ENCODE results near the gene SF3B2. TPM values are rescaled to one million over a fixed set of nuclear protein-coding genes. Genes with fewer than 3 reads are reported as not detected.

The SF3B2 gene
- total and polyA plus RNA-seq, 9 of the 15 experiments (the other 6 are each of a cell fraction or from before 2014, with no cell fraction given), result 58.3 to 248 (median 157) TPM

DNA sequence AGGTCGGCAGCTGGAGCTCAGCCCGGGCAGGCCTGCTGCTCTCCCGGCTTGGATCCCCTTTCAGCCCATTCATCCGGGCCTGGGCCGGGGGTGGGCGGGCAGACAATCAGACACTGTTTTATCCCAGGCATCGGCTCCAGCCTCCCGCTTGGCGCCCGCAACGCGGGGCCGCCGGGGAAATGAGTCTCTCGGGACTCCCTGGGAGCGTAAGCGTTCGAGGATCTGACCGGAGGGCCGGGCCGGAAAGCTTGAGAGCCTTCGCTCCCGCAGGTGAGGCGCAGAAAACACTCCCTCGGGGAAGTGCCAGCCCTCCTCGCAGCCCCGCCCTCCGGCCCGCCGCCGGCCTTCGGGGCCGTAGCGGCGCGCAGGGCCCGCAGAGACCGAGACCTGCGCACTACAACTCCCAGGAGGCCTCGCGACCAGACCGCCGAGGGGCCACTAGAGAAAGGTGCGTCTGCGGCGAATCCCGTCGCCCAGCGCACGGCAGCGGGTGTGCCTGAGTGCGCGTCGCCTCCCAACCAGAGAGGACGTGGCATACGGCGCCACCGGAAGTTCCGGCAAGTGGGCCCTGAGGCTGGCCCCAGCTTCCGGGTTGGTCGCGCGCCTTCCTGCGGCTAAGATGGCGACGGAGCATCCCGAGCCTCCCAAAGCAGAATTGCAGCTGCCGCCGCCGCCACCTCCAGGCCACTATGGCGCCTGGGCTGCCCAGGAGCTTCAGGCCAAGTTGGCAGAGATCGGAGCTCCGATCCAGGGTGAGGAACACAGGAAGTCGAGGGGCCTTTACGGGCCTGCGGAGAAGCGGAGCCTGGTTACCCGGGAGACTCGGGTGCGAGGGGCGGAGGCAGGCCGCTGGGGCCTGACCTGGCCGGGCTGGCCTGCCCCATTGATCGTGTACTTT, at the start of gene SF3B2 (continued):
- TF ChIP-seq POLR2H (tag; IDR thresholded peaks at IDR 0.05; ENCODE audit: low read depth), result peak; percentile 73
- no peak for TF ChIP-seq MED1 (CRISPR knock-in tag; IDR thresholded peaks at IDR 0.05; ENCODE audit: borderline replicate concordance)
- TF ChIP-seq, protein P1, sequence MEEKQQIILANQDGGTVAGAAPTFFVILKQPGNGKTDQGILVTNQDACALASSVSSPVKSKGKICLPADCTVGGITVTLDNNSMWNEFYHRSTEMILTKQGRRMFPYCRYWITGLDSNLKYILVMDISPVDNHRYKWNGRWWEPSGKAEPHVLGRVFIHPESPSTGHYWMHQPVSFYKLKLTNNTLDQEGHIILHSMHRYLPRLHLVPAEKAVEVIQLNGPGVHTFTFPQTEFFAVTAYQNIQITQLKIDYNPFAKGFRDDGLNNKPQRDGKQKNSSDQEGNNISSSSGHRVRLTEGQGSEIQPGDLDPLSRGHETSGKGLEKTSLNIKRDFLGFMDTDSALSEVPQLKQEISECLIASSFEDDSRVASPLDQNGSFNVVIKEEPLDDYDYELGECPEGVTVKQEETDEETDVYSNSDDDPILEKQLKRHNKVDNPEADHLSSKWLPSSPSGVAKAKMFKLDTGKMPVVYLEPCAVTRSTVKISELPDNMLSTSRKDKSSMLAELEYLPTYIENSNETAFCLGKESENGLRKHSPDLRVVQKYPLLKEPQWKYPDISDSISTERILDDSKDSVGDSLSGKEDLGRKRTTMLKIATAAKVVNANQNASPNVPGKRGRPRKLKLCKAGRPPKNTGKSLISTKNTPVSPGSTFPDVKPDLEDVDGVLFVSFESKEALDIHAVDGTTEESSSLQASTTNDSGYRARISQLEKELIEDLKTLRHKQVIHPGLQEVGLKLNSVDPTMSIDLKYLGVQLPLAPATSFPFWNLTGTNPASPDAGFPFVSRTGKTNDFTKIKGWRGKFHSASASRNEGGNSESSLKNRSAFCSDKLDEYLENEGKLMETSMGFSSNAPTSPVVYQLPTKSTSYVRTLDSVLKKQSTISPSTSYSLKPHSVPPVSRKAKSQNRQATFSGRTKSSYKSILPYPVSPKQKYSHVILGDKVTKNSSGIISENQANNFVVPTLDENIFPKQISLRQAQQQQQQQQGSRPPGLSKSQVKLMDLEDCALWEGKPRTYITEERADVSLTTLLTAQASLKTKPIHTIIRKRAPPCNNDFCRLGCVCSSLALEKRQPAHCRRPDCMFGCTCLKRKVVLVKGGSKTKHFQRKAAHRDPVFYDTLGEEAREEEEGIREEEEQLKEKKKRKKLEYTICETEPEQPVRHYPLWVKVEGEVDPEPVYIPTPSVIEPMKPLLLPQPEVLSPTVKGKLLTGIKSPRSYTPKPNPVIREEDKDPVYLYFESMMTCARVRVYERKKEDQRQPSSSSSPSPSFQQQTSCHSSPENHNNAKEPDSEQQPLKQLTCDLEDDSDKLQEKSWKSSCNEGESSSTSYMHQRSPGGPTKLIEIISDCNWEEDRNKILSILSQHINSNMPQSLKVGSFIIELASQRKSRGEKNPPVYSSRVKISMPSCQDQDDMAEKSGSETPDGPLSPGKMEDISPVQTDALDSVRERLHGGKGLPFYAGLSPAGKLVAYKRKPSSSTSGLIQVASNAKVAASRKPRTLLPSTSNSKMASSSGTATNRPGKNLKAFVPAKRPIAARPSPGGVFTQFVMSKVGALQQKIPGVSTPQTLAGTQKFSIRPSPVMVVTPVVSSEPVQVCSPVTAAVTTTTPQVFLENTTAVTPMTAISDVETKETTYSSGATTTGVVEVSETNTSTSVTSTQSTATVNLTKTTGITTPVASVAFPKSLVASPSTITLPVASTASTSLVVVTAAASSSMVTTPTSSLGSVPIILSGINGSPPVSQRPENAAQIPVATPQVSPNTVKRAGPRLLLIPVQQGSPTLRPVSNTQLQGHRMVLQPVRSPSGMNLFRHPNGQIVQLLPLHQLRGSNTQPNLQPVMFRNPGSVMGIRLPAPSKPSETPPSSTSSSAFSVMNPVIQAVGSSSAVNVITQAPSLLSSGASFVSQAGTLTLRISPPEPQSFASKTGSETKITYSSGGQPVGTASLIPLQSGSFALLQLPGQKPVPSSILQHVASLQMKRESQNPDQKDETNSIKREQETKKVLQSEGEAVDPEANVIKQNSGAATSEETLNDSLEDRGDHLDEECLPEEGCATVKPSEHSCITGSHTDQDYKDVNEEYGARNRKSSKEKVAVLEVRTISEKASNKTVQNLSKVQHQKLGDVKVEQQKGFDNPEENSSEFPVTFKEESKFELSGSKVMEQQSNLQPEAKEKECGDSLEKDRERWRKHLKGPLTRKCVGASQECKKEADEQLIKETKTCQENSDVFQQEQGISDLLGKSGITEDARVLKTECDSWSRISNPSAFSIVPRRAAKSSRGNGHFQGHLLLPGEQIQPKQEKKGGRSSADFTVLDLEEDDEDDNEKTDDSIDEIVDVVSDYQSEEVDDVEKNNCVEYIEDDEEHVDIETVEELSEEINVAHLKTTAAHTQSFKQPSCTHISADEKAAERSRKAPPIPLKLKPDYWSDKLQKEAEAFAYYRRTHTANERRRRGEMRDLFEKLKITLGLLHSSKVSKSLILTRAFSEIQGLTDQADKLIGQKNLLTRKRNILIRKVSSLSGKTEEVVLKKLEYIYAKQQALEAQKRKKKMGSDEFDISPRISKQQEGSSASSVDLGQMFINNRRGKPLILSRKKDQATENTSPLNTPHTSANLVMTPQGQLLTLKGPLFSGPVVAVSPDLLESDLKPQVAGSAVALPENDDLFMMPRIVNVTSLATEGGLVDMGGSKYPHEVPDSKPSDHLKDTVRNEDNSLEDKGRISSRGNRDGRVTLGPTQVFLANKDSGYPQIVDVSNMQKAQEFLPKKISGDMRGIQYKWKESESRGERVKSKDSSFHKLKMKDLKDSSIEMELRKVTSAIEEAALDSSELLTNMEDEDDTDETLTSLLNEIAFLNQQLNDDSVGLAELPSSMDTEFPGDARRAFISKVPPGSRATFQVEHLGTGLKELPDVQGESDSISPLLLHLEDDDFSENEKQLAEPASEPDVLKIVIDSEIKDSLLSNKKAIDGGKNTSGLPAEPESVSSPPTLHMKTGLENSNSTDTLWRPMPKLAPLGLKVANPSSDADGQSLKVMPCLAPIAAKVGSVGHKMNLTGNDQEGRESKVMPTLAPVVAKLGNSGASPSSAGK (IDR thresholded peaks at IDR 0.05), result no peak
- TF ChIP-seq MEF2D (tag; conservative IDR thresholded peaks at IDR 0.05; ENCODE audit: low read depth), result no peak
- TF ChIP-seq POLR2AphosphoS5 (IDR thresholded peaks at IDR 0.05; ENCODE audit: control insufficient read depth, insufficient read depth, low read depth, low read length), result peak; percentile 66
- peak; percentile 95 for TF ChIP-seq ETV5 (CRISPR knock-in tag; IDR thresholded peaks at IDR 0.05; ENCODE audit: low read depth)
- peak; percentile 10 to 65; a peak in 2 of 4 replicates for TF ChIP-seq ETV6 (IDR thresholded peaks at IDR 0.05; ENCODE audit: borderline replicate concordance in 1 of 2, low read depth in 2 of 2, low read length in 1 of 2)
- no peak for TF ChIP-seq ETV6 (CRISPR knock-in tag; IDR thresholded peaks at IDR 0.05; ENCODE audit: borderline replicate concordance)
- TF ChIP-seq ETS2 (tag; IDR thresholded peaks at IDR 0.05; ENCODE audit: borderline replicate concordance, poor library complexity, severe bottlenecking), result no peak
- no peak for TF ChIP-seq ARHGAP35 (IDR thresholded peaks at IDR 0.05; ENCODE audit: partially characterized antibody)
- TF ChIP-seq ZNF583 (CRISPR knock-in tag; IDR thresholded peaks at IDR 0.05), result no peak
- TF ChIP-seq ZFP36 (IDR thresholded peaks at IDR 0.05; ENCODE audit: low read depth, low read length, partially characterized antibody), result peak; percentile 46
- peak; percentile 87 for TF ChIP-seq POLR2B (IDR thresholded peaks at IDR 0.05; ENCODE audit: low read depth, partially characterized antibody)
- TF ChIP-seq, protein P2, sequence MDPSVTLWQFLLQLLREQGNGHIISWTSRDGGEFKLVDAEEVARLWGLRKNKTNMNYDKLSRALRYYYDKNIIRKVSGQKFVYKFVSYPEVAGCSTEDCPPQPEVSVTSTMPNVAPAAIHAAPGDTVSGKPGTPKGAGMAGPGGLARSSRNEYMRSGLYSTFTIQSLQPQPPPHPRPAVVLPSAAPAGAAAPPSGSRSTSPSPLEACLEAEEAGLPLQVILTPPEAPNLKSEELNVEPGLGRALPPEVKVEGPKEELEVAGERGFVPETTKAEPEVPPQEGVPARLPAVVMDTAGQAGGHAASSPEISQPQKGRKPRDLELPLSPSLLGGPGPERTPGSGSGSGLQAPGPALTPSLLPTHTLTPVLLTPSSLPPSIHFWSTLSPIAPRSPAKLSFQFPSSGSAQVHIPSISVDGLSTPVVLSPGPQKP (CRISPR knock-in tag; IDR thresholded peaks at IDR 0.05), result no peak
- TF ChIP-seq EHMT2 (IDR thresholded peaks at IDR 0.05), result no peak

Data from K562 (cell line).